PC-3 (cell line): ENCODE results near the gene PDE11A. TPM values are rescaled to one million over a fixed set of nuclear protein-coding genes. Genes with fewer than 3 reads are reported as not detected.
A peak's percentile ranks its signal among the peaks of the same experiment; 100 is the strongest.

Source experiments
- ATAC-seq: fragments of 200-7000 bp; cut with Tn5 transposase; 2 replicates; pipeline ENCODE4 v1.9.1; 2020; ENCODE audit warnings: mild to moderate bottlenecking, moderate library complexity
- BruUV-seq: library from RNA; stranded (reverse); fragments of 400-500 nt; replicated peaks from 2 replicates; lab custom pipeline; 2021; lab: Mats Ljungman, UMichigan
- CTCF ChIA-PET: fragments of 300-600 bp; sonication (Branson Sonifier 250); formaldehyde crosslinking; loops from one replicate; lab custom pipeline; 2022; ENCODE audit warnings: antibody characterized with exemption; lab: Charles Lee
- POLR2A ChIA-PET: fragments of 300-600 bp; sonication (Branson Sonifier 250); formaldehyde crosslinking; loops from one replicate; lab custom pipeline; 2022; ENCODE audit warnings: antibody characterized with exemption; ENCODE audit not compliant: unreplicated experiment; lab: Charles Lee
- DNase-seq: peaks from one replicate; pipeline ENCODE4 v3.0.0-alpha.2; 2015
- H2AFZ ChIP-seq: fragments of 300-600 bp; sonication (generic); 2 replicates; pipeline ENCODE4 v1.6.0; 2016; ENCODE audit warnings: antibody characterized with exemption, low read length
- H3F3A ChIP-seq: fragments of 300-600 bp; sonication (generic); one replicate; pipeline ENCODE4 v1.6.0; 2017; ENCODE audit warnings: antibody characterized with exemption, low read length, control low read depth, mild to moderate bottlenecking; ENCODE audit not compliant: unreplicated experiment
- H3K27ac ChIP-seq: fragments of 300-600 bp; sonication (generic); 2 replicates; pipeline ENCODE4 v1.5.1; 2016; ENCODE audit warnings: mild to moderate bottlenecking, low read length
- H3K27me3 ChIP-seq: fragments of 300-600 bp; sonication (generic); 2 replicates; pipeline ENCODE4 v1.6.1; 2016; ENCODE audit warnings: low read length, mixed read lengths
- H3K36me3 ChIP-seq: fragments of 300-600 bp; sonication (generic); 2 replicates; pipeline ENCODE4 v1.6.1; 2016; ENCODE audit warnings: low read depth, mixed run types, low read length, mixed read lengths
- H3K4me1 ChIP-seq: fragments of 300-600 bp; sonication (generic); 2 replicates; pipeline ENCODE4 v1.5.1; 2016; ENCODE audit warnings: low read length; ENCODE audit not compliant: insufficient read depth
- H3K4me2 ChIP-seq: fragments of 300-600 bp; sonication (generic); 2 replicates; pipeline ENCODE4 v1.6.0; 2016; ENCODE audit warnings: low read length
- H3K4me3 ChIP-seq: fragments of 300-600 bp; sonication (generic); 2 replicates; pipeline ENCODE4 v1.5.1; 2016; ENCODE audit warnings: mild to moderate bottlenecking, low read length, mixed read lengths
- H3K79me2 ChIP-seq: fragments of 300-600 bp; sonication (generic); 2 replicates; pipeline ENCODE4 v1.6.1; 2017; ENCODE audit warnings: low read length, mixed read lengths
- H3K9ac ChIP-seq: fragments of 300-600 bp; sonication (generic); 2 replicates; pipeline ENCODE4 v1.6.0; 2016; ENCODE audit warnings: mild to moderate bottlenecking, low read length
- H3K9me2 ChIP-seq: fragments of 300-600 bp; sonication (generic); replicated peaks from 2 replicates; pipeline ENCODE4 v1.6.1; 2016; ENCODE audit warnings: mixed run types, low read length, mixed read lengths
- H3K9me3 ChIP-seq: fragments of 300-600 bp; sonication (generic); 2 replicates; pipeline ENCODE4 v1.6.1; 2016; ENCODE audit warnings: low read length, mixed read lengths
- H4K20me1 ChIP-seq: fragments of 300-600 bp; sonication (generic); 2 replicates; pipeline ENCODE4 v1.6.1; 2016; ENCODE audit warnings: low read length, mixed read lengths
- CTCF ChIP-seq: fragments of 300-600 bp; sonication (generic); conservative IDR thresholded peaks from 2 replicates; pipeline ENCODE4 v1.5.1; 2017; ENCODE audit warnings: antibody characterized with exemption, low read depth, mild to moderate bottlenecking, low read length
- EZH2 ChIP-seq: fragments of 300-600 bp; sonication (generic); IDR thresholded peaks from one replicate; pipeline ENCODE4 v1.6.1; 2017; ENCODE audit warnings: antibody characterized with exemption, mild to moderate bottlenecking, low read length; ENCODE audit not compliant: unreplicated experiment
- EZH2phosphoT487 ChIP-seq: fragments of 300-600 bp; sonication (generic); IDR thresholded peaks from 2 replicates; pipeline ENCODE4 v1.6.1; 2018; ENCODE audit warnings: mild to moderate bottlenecking, antibody characterized with exemption, low read length, borderline replicate concordance
- intact Hi-C: fragments of 100-400 bp; cut with micrococcal nuclease; formaldehyde crosslinking; loops from 2 replicates; pipeline ENCODE4 v1.9.0; 2023
- total RNA-seq: library from RNA; depleted of rRNA; stranded (reverse); fragments of >200 nt; gene quantifications from 2 replicates; pipeline ENCODE4 v1.2.3, GENCODE V29; 2014

Gene PDE11A
- total RNA-seq, 1 experiment from 2014 or later, result 0.15 TPM

- ATAC-seq (peak; percentile 49), DNase-seq (peak; percentile 40)
- Histone ChIP-seq H2AFZ (no peak overlapping the region), H3K27ac (no peak overlapping the region), H3K27me3 (no peaks in the 10 kb centered on the region; the same call in 1 of the 2 replicates), H3K9ac (no peak overlapping the region), H3K9me3 (no peaks in the 10 kb centered on the region), H3K9me2 (no peaks in the 10 kb centered on the region), H3K4me3 (no peak overlapping the region), H3K4me2 (no peak overlapping the region), H3F3A (no peaks in the 10 kb centered on the region), H3K79me2 (no peaks in the 10 kb centered on the region), H4K20me1 (no peaks in the 10 kb centered on the region), H3K36me3 (no peaks in the 10 kb centered on the region), H3K4me1 (no peaks in the 10 kb centered on the region)
- CTCF ChIA-PET, result no interaction called here
- POLR2A ChIA-PET, result no interaction called here
- TF ChIP-seq EZH2 (no peak), CTCF (no peak), EZH2phosphoT487 (no peak)
- no TSS peak for BruUV-seq
- intact Hi-C loops, result no loop called here
These were observed 301.4 kb downstream of the PDE11A start for GRCh38 chr2:177771191-177771590.

- intact Hi-C loops, result no loop called here
- H3F3A ChIP-seq, result no peaks in the 10 kb centered on the region
- no peaks in the 10 kb centered on the region for H3K4me1 ChIP-seq
- H3K27ac ChIP-seq, result no peak overlapping the region
- DNase-seq, result no peak
- no TSS peak for BruUV-seq
- H3K9me2 ChIP-seq, result no peaks in the 10 kb centered on the region
- H3K9me3 ChIP-seq, result no peaks in the 10 kb centered on the region
- no peak for TF ChIP-seq EZH2
- no peak for TF ChIP-seq CTCF
- H4K20me1 ChIP-seq, result no peaks in the 10 kb centered on the region
- H3K4me2 ChIP-seq, result no peak overlapping the region
- H3K9ac ChIP-seq, result no peak overlapping the region
- no peaks in the 10 kb centered on the region for H3K79me2 ChIP-seq
- H2AFZ ChIP-seq, result no peak overlapping the region
- ChIA-PET CTCF (no interaction called here), POLR2A (no interaction called here)
- H3K36me3 ChIP-seq, result no peaks in the 10 kb centered on the region
- no peak for ATAC-seq
- H3K4me3 ChIP-seq, result no peak overlapping the region
- H3K27me3 ChIP-seq, result no peaks in the 10 kb centered on the region
These were observed 304.8 kb downstream of the PDE11A start for GRCh38 chr2:177767768-177768167.

GRCh38 chr2:177765698-177766097 lies 306.9 kb downstream of the PDE11A start:
- H3K4me1 ChIP-seq, result no peaks in the 10 kb centered on the region
- no peaks in the 10 kb centered on the region for H3K9me2 ChIP-seq
- H3K4me2 ChIP-seq, result no peak overlapping the region
- no peaks in the 10 kb centered on the region for H3K9me3 ChIP-seq
- H4K20me1 ChIP-seq, result no peaks in the 10 kb centered on the region
- intact Hi-C loops, result no loop called here
- H3K27ac ChIP-seq, result no peak overlapping the region
- CTCF ChIA-PET, result no interaction called here
- no peak overlapping the region for H3K9ac ChIP-seq
- H3F3A ChIP-seq, result no peaks in the 10 kb centered on the region
- no peaks in the 10 kb centered on the region for H3K36me3 ChIP-seq
- H3K4me3 ChIP-seq, result no peak overlapping the region
- H2AFZ ChIP-seq, result no peak overlapping the region
- no peaks in the 10 kb centered on the region for H3K79me2 ChIP-seq
- POLR2A ChIA-PET, result no interaction called here
- TF ChIP-seq EZH2 (no peak), CTCF (no peak), EZH2phosphoT487 (no peak)
- BruUV-seq, result no TSS peak
- ATAC-seq (no peak), DNase-seq (no peak)
- H3K27me3 ChIP-seq, result peaks cover 14% of the 10 kb centered on the region; the same call in 1 of the 2 replicates
